Osteoblast (primary cell): ENCODE data around the gene INPP5A. TPM values are rescaled to one million over a fixed set of nuclear protein-coding genes. Genes with fewer than 3 reads are reported as not detected.

Source experiments
- DNase-seq: peaks from one replicate; pipeline ENCODE4 v3.0.0; 2011; ENCODE audit warnings: low spot score, mixed read lengths; ENCODE audit not compliant: insufficient read length; ENCODE audit errors: missing footprints
- H2AFZ ChIP-seq: 2 replicates; pipeline ENCODE4 v1.6.0; 2011; ENCODE audit warnings: mild to moderate bottlenecking, low read length
- H3K27ac ChIP-seq: 2 replicates; pipeline ENCODE4 v1.5.1; 2011; ENCODE audit warnings: mild to moderate bottlenecking, low read depth, low read length, moderate library complexity
- H3K27me3 ChIP-seq: 2 replicates; pipeline ENCODE4 v1.6.0; 2012; ENCODE audit warnings: mild to moderate bottlenecking, control low read depth, inconsistent platforms, low read length, moderate library complexity; ENCODE audit not compliant: insufficient read depth
- H3K36me3 ChIP-seq: 2 replicates; pipeline ENCODE4 v1.5.1; 2011; ENCODE audit warnings: mild to moderate bottlenecking, low read length, control low read depth, moderate library complexity; ENCODE audit not compliant: insufficient read depth
- H3K4me1 ChIP-seq: 2 replicates; pipeline ENCODE4 v1.5.1; 2011; ENCODE audit warnings: mild to moderate bottlenecking, low read length, control low read depth, moderate library complexity; ENCODE audit not compliant: insufficient read depth
- H3K4me2 ChIP-seq: 2 replicates; pipeline ENCODE4 v1.6.0; 2011; ENCODE audit warnings: mild to moderate bottlenecking, low read length; ENCODE audit not compliant: insufficient read depth
- H3K4me3 ChIP-seq: fragments of 200-600 bp; sonication (generic); 3 replicates; pipeline ENCODE4 v1.5.1; 2012; ENCODE audit warnings: mild to moderate bottlenecking, low read length, inconsistent platforms; ENCODE audit not compliant: insufficient read depth
- H3K79me2 ChIP-seq: 2 replicates; pipeline ENCODE4 v1.6.0; 2012; ENCODE audit warnings: mild to moderate bottlenecking, low read length, control low read depth, inconsistent platforms; ENCODE audit not compliant: insufficient read depth
- H3K9me3 ChIP-seq: 2 replicates; pipeline ENCODE4 v1.5.1; 2011; ENCODE audit warnings: low read depth, low read length, control low read depth
- H4K20me1 ChIP-seq: 2 replicates; pipeline ENCODE4 v1.6.0; 2012; ENCODE audit warnings: mild to moderate bottlenecking, low read length, control low read depth; ENCODE audit not compliant: insufficient read depth
- CTCF ChIP-seq: IDR thresholded peaks from 2 replicates; pipeline ENCODE4 v1.5.1; 2011; ENCODE audit warnings: mild to moderate bottlenecking, low read depth, low read length, moderate library complexity; ENCODE audit errors: extremely low read depth
- total RNA-seq: library from RNA; depleted of rRNA; stranded (reverse); fragments of >200 nt; gene quantifications from 2 replicates; pipeline ENCODE4 v1.2.3, GENCODE V29; 2012

INPP5A gene
- total RNA-seq, 1 donor, result 22.8 TPM

- no peak overlapping the region for H3K4me2 ChIP-seq
- H4K20me1 ChIP-seq, result peaks cover 74% of the 10 kb centered on the region
- no peak overlapping the region for H3K27ac ChIP-seq
- H3K79me2 ChIP-seq, result peaks cover 57% of the 10 kb centered on the region
- H3K36me3 ChIP-seq, result no peaks in the 10 kb centered on the region
- H2AFZ ChIP-seq, result no peak overlapping the region
- H3K4me1 ChIP-seq, result peaks cover 5% of the 10 kb centered on the region
- no peak for TF ChIP-seq CTCF
- DNase-seq, result no peak
- H3K9me3 ChIP-seq, result no peaks in the 10 kb centered on the region
- H3K27me3 ChIP-seq, result no peaks in the 10 kb centered on the region
- no peak overlapping the region for H3K4me3 ChIP-seq
Observed at GRCh38 chr10:132580617-132581016, 43.0 kb downstream of the INPP5A start.

- Histone ChIP-seq H3K9me3 (no peaks in the 10 kb centered on the region), H2AFZ (no peak overlapping the region), H4K20me1 (peaks cover 66% of the 10 kb centered on the region), H3K4me3 (no peak overlapping the region), H3K79me2 (peaks cover 59% of the 10 kb centered on the region), H3K27ac (no peak overlapping the region), H3K4me1 (no peaks in the 10 kb centered on the region), H3K4me2 (no peak overlapping the region), H3K36me3 (no peaks in the 10 kb centered on the region), H3K27me3 (no peaks in the 10 kb centered on the region)
- TF ChIP-seq CTCF, result no peak
- no peak for DNase-seq
Observed at GRCh38 chr10:132582137-132582536, 44.5 kb downstream of the INPP5A start.

GRCh38 chr10:132582771-132583170, 45.2 kb downstream of the INPP5A start:
- Histone ChIP-seq H3K4me2 (no peak overlapping the region), H4K20me1 (peaks cover 65% of the 10 kb centered on the region), H3K9me3 (no peaks in the 10 kb centered on the region), H3K79me2 (peaks cover 56% of the 10 kb centered on the region), H2AFZ (no peak overlapping the region), H3K4me3 (no peak overlapping the region), H3K4me1 (no peaks in the 10 kb centered on the region), H3K27ac (no peak overlapping the region), H3K27me3 (no peaks in the 10 kb centered on the region), H3K36me3 (no peaks in the 10 kb centered on the region)
- DNase-seq, result no peak
- no peak for TF ChIP-seq CTCF

- no peaks in the 10 kb centered on the region for H3K9me3 ChIP-seq
- peaks cover 63% of the 10 kb centered on the region for H4K20me1 ChIP-seq
- H3K4me3 ChIP-seq, result no peak overlapping the region
- no peak overlapping the region for H3K4me2 ChIP-seq
- H3K4me1 ChIP-seq, result no peaks in the 10 kb centered on the region
- H3K27ac ChIP-seq, result no peak overlapping the region
- H3K79me2 ChIP-seq, result peaks cover 52% of the 10 kb centered on the region
- DNase-seq, result no peak
- no peak overlapping the region for H2AFZ ChIP-seq
- H3K36me3 ChIP-seq, result no peaks in the 10 kb centered on the region
- no peak for TF ChIP-seq CTCF
- H3K27me3 ChIP-seq, result no peaks in the 10 kb centered on the region
Observed at GRCh38 chr10:132583456-132583855, 45.9 kb downstream of the INPP5A start.
